Astrocyte (in vitro differentiated cells and primary cell): ENCODE results near the gene LIN7B.

Experiments
- CTCF ChIP-seq: IDR thresholded peaks from 2 replicates; pipeline ENCODE4 v1.5.1; 2011; ENCODE audit warnings: low read depth, mild to moderate bottlenecking, inconsistent platforms, low read length, moderate library complexity; ENCODE audit not compliant: insufficient read depth
- EZH2 ChIP-seq: IDR thresholded peaks from 2 replicates; pipeline ENCODE4 v1.6.1; 2012; ENCODE audit warnings: mild to moderate bottlenecking, low read length, inconsistent platforms; ENCODE audit not compliant: insufficient read depth

- TF ChIP-seq CTCF (no peak), EZH2 (no peak)
Observed at GRCh38 chr19:49142866-49143335, 28.7 kb downstream of the LIN7B start.
